ENCODE measurements around the gene PRSS2. TPM values are rescaled to one million over a fixed set of nuclear protein-coding genes. Genes with fewer than 3 reads are reported as not detected.
A peak's percentile ranks its signal among the peaks of the same experiment; 100 is the strongest.

PRSS2 gene
- total and polyA plus RNA-seq, 7 experiments from 2014 or later, result not detected

- Histone ChIP-seq H3K27me3 (ENCODE audit: control insufficient read depth in 2 of 2, insufficient read depth in 2 of 2, low read length in 2 of 2) (no peaks in the 10 kb centered on the region), H3K4me3 (ENCODE audit: low read length) (no peak overlapping the region), H3K27ac (ENCODE audit: low read depth, low read length) (peak overlapping the region; percentile 98), H3K9me3 (ENCODE audit: control insufficient read depth in 2 of 3, low read length in 3 of 3) (no peaks in the 10 kb centered on the region), H3K4me1 (ENCODE audit: control insufficient read depth in 2 of 2, insufficient read depth in 2 of 2, low read length in 2 of 2) (peaks cover 27 to 69% of the 10 kb centered on the region in 2 donors), H3K36me3 (ENCODE audit: control insufficient read depth in 2 of 3, insufficient read depth in 3 of 3, low read length in 3 of 3) (no peaks in the 10 kb centered on the region)
- H3K27me3 Mint-ChIP-seq, result peaks cover 0 to 6% (median 0%) of the 10 kb centered on the region in 5 donors
- H3K4me1 Mint-ChIP-seq, result peaks cover 47 to 98% (median 78%) of the 10 kb centered on the region in 7 donors
- POLR2A ChIA-PET, result interaction anchor here (0.9 to 33.1 kb wide), 28 partner anchors 6 to 493 kb away, joined by 3 to 5102 read pairs (median 6); partner anchors contain the start of gene EPHB6
- H3K4me3 Mint-ChIP-seq, result peak overlapping the region; percentile 60 to 99 (median 76)
- H3K27ac Mint-ChIP-seq, result peak overlapping the region; percentile 92 to 100 (median 100)
- intact Hi-C loops (cut with micrococcal nuclease), result loop anchor here (2.0 to 5.0 kb wide), 2 partner anchors 189 to 190 kb away; no protein-coding TSS in a partner anchor
- CTCF ChIA-PET, result interaction anchor here (0.7 to 9.0 kb wide), 22 partner anchors 19 to 510 kb away, joined by 3 to 314 read pairs (median 4); partner anchors contain the start of gene EPHB6
- H3K36me3 Mint-ChIP-seq, result peaks cover 0 to 14% (median 2%) of the 10 kb centered on the region in 5 donors
- DNase-seq (peak in 2 of 9 donors; percentile 23), ATAC-seq (no peak)
- H3K9me3 Mint-ChIP-seq, result peaks cover 0 to 7% (median 0%) of the 10 kb centered on the region in 11 donors
Measured at GRCh38 chr7:142813226-142813625, 42.5 kb downstream of the PRSS2 start.

GRCh38 chr7:142813699-142814098 is 42.9 kb downstream of the PRSS2 start:
- Histone ChIP-seq H3K27me3 (ENCODE audit: control insufficient read depth in 2 of 2, insufficient read depth in 2 of 2, low read length in 2 of 2) (peaks cover 0 to 2% of the 10 kb centered on the region in 2 donors), H3K9me3 (ENCODE audit: control insufficient read depth in 2 of 3, low read length in 3 of 3) (no peaks in the 10 kb centered on the region), H3K36me3 (ENCODE audit: control insufficient read depth in 2 of 3, insufficient read depth in 3 of 3, low read length in 3 of 3) (no peaks in the 10 kb centered on the region), H3K4me3 (ENCODE audit: low read length) (no peak overlapping the region), H3K27ac (ENCODE audit: low read depth, low read length) (peak overlapping the region; percentile 98), H3K4me1 (ENCODE audit: control insufficient read depth in 2 of 2, insufficient read depth in 2 of 2, low read length in 2 of 2) (peaks cover 24 to 65% of the 10 kb centered on the region in 2 donors)
- Mint-ChIP-seq H3K4me3 (peak overlapping the region; percentile 60 to 99 (median 76)), H3K27ac (peak overlapping the region; percentile 92 to 100 (median 100)), H3K4me1 (peaks cover 46 to 98% (median 77%) of the 10 kb centered on the region in 7 donors), H3K36me3 (peaks cover 0 to 14% (median 2%) of the 10 kb centered on the region in 5 donors), H3K9me3 (peaks cover 0 to 3% (median 0%) of the 10 kb centered on the region in 11 donors), H3K27me3 (peaks cover 0 to 6% (median 0%) of the 10 kb centered on the region in 5 donors)
- ChIA-PET CTCF (interaction anchor here (0.7 to 9.0 kb wide), 17 partner anchors 19 to 494 kb away, joined by 3 to 314 read pairs (median 4); partner anchors contain the start of gene EPHB6), POLR2A (interaction anchor here (0.5 to 33.1 kb wide), 26 partner anchors 6 to 494 kb away, joined by 3 to 5102 read pairs (median 5); partner anchors contain the start of gene EPHB6)
- ATAC-seq (no peak), DNase-seq (no peak)
- intact Hi-C loops (cut with micrococcal nuclease), result loop anchor here (2.0 to 5.0 kb wide), 3 partner anchors 41 to 189 kb away; partner anchors contain the start of gene EPHB6 (in 1 of the 2)

- peak overlapping the region; percentile 98 for H3K27ac ChIP-seq (ENCODE audit: low read depth, low read length)
- no peak overlapping the region for H3K4me3 ChIP-seq (ENCODE audit: low read length)
- peaks cover 0 to 6% of the 10 kb centered on the region in 2 donors for H3K27me3 ChIP-seq (ENCODE audit: control insufficient read depth in 2 of 2, insufficient read depth in 2 of 2, low read length in 2 of 2)
- Mint-ChIP-seq H3K4me1 (peaks cover 40 to 98% (median 78%) of the 10 kb centered on the region in 7 donors), H3K4me3 (peak overlapping the region; percentile 19 to 99 (median 74)), H3K36me3 (peaks cover 0 to 18% (median 5%) of the 10 kb centered on the region in 5 donors), H3K27ac (peak overlapping the region; percentile 47 to 100 (median 100)), H3K27me3 (peaks cover 0 to 8% (median 0%) of the 10 kb centered on the region in 5 donors), H3K9me3 (peaks cover 0 to 2% (median 0%) of the 10 kb centered on the region in 11 donors)
- DNase-seq (no peak), ATAC-seq (no peak)
- intact Hi-C loops (cut with micrococcal nuclease), result loop anchor here in 1 of 2 donors (2.0 to 5.0 kb wide), 2 partner anchors 40 to 188 kb away; partner anchors contain the start of gene EPHB6
- no peaks in the 10 kb centered on the region for H3K9me3 ChIP-seq (ENCODE audit: control insufficient read depth in 2 of 3, low read length in 3 of 3)
- H3K4me1 ChIP-seq (ENCODE audit: control insufficient read depth in 2 of 2, insufficient read depth in 2 of 2, low read length in 2 of 2), result peaks cover 20 to 60% of the 10 kb centered on the region in 2 donors
- POLR2A ChIA-PET, result interaction anchor here (0.6 to 30.0 kb wide), 14 partner anchors 9 to 491 kb away, joined by 3 to 5102 read pairs (median 4); partner anchors contain the start of gene EPHB6
- no peaks in the 10 kb centered on the region for H3K36me3 ChIP-seq (ENCODE audit: control insufficient read depth in 2 of 3, insufficient read depth in 3 of 3, low read length in 3 of 3)
- CTCF ChIA-PET, result interaction anchor here (1.1 to 8.7 kb wide), 7 partner anchors 18 to 400 kb away, joined by 3 to 157 read pairs (median 7); partner anchors contain the start of gene EPHB6
Measured at GRCh38 chr7:142814451-142814850, 43.7 kb downstream of the PRSS2 start.

GRCh38 chr7:142815134-142815533 is 44.4 kb downstream of the PRSS2 start:
- ATAC-seq (no peak), DNase-seq (peak in 1 of 9 donors; percentile 21)
- Mint-ChIP-seq H3K9me3 (peaks cover 0 to 2% (median 0%) of the 10 kb centered on the region in 11 donors), H3K27me3 (peaks cover 0 to 15% (median 0%) of the 10 kb centered on the region in 5 donors), H3K4me1 (peaks cover 35 to 95% (median 71%) of the 10 kb centered on the region in 7 donors), H3K36me3 (peaks cover 0 to 20% (median 5%) of the 10 kb centered on the region in 5 donors), H3K27ac (peak overlapping the region in 8 of 9 donors; percentile 83 to 100 (median 99)), H3K4me3 (peak overlapping the region in 9 of 10 donors; percentile 16 to 99 (median 70))
- ChIA-PET CTCF (interaction anchor here (1.1 to 8.7 kb wide), 3 partner anchors 17 to 31 kb away, joined by 7 to 157 read pairs (median 45); no protein-coding TSS in a partner anchor), POLR2A (interaction anchor here (0.6 to 30.0 kb wide), 6 partner anchors 11 to 491 kb away, joined by 3 to 5102 read pairs (median 4); partner anchors contain the start of gene EPHB6)
- Histone ChIP-seq H3K36me3 (ENCODE audit: control insufficient read depth in 2 of 3, insufficient read depth in 3 of 3, low read length in 3 of 3) (no peaks in the 10 kb centered on the region), H3K27ac (ENCODE audit: low read depth, low read length) (peak overlapping the region; percentile 3), H3K9me3 (ENCODE audit: control insufficient read depth in 2 of 3, low read length in 3 of 3) (no peaks in the 10 kb centered on the region), H3K4me1 (ENCODE audit: control insufficient read depth in 2 of 2, insufficient read depth in 2 of 2, low read length in 2 of 2) (peaks cover 13 to 53% of the 10 kb centered on the region in 2 donors), H3K4me3 (ENCODE audit: low read length) (no peak overlapping the region), H3K27me3 (ENCODE audit: control insufficient read depth in 2 of 2, insufficient read depth in 2 of 2, low read length in 2 of 2) (peaks cover 0 to 6% of the 10 kb centered on the region in 2 donors)
- intact Hi-C loops (cut with micrococcal nuclease), result loop anchor here in 1 of 2 donors (2.0 kb wide), 1 partner anchor 40 kb away; the partner anchor contains the start of gene EPHB6

GRCh38 chr7:142817506-142817905 is 46.7 kb downstream of the PRSS2 start:
- H3K4me3 Mint-ChIP-seq, result peak overlapping the region in 2 of 10 donors; percentile 42 to 43
- H3K27ac Mint-ChIP-seq, result peak overlapping the region in 5 of 9 donors; percentile 4 to 94 (median 26)
- Histone ChIP-seq H3K27me3 (ENCODE audit: control insufficient read depth in 2 of 2, insufficient read depth in 2 of 2, low read length in 2 of 2) (peaks cover 0 to 6% of the 10 kb centered on the region in 2 donors), H3K4me1 (ENCODE audit: control insufficient read depth in 2 of 2, insufficient read depth in 2 of 2, low read length in 2 of 2) (peaks cover 0 to 30% of the 10 kb centered on the region in 2 donors), H3K27ac (ENCODE audit: low read depth, low read length) (peak overlapping the region; percentile 8), H3K36me3 (ENCODE audit: control insufficient read depth in 2 of 3, insufficient read depth in 3 of 3, low read length in 3 of 3) (no peaks in the 10 kb centered on the region), H3K9me3 (ENCODE audit: control insufficient read depth in 2 of 3, low read length in 3 of 3) (no peaks in the 10 kb centered on the region), H3K4me3 (ENCODE audit: low read length) (no peak overlapping the region)
- DNase-seq (no peak), ATAC-seq (no peak)
- intact Hi-C loops (cut with micrococcal nuclease), result no loop called here
- CTCF ChIA-PET, result interaction anchor here (0.8 to 1.5 kb wide), 4 partner anchors 18 to 259 kb away, joined by 3 to 6 read pairs (median 4); no protein-coding TSS in a partner anchor
- POLR2A ChIA-PET, result interaction anchor here (0.7 to 30.0 kb wide), 5 partner anchors 11 to 37 kb away, joined by 3 to 5102 read pairs (median 4); partner anchors contain the start of gene EPHB6
- peaks cover 2 to 27% (median 11%) of the 10 kb centered on the region in 5 donors for H3K36me3 Mint-ChIP-seq
- H3K27me3 Mint-ChIP-seq, result peaks cover 0 to 33% (median 0%) of the 10 kb centered on the region in 5 donors
- H3K4me1 Mint-ChIP-seq, result peaks cover 15 to 77% (median 52%) of the 10 kb centered on the region in 7 donors
- peaks cover 0 to 12% (median 5%) of the 10 kb centered on the region in 11 donors for H3K9me3 Mint-ChIP-seq

GRCh38 chr7:142819530-142819929 is 48.8 kb downstream of the PRSS2 start:
- peaks cover 2 to 30% (median 11%) of the 10 kb centered on the region in 5 donors for H3K36me3 Mint-ChIP-seq
- POLR2A ChIA-PET, result interaction anchor here (0.8 to 30.0 kb wide), 2 partner anchors 14 to 22 kb away, joined by 3 to 5102 read pairs; no protein-coding TSS in a partner anchor
- H3K9me3 Mint-ChIP-seq, result peaks cover 2 to 28% (median 7%) of the 10 kb centered on the region in 11 donors
- intact Hi-C loops (cut with micrococcal nuclease), result no loop called here
- DNase-seq, result no peak
- peaks cover 6 to 58% (median 31%) of the 10 kb centered on the region in 7 donors for H3K4me1 Mint-ChIP-seq
- Histone ChIP-seq H3K9me3 (ENCODE audit: control insufficient read depth in 2 of 3, low read length in 3 of 3) (no peaks in the 10 kb centered on the region), H3K27ac (ENCODE audit: low read depth, low read length) (no peak overlapping the region), H3K4me1 (ENCODE audit: control insufficient read depth in 2 of 2, insufficient read depth in 2 of 2, low read length in 2 of 2) (peaks cover 0 to 10% of the 10 kb centered on the region in 2 donors), H3K4me3 (ENCODE audit: low read length) (no peak overlapping the region), H3K36me3 (ENCODE audit: control insufficient read depth in 2 of 3, insufficient read depth in 3 of 3, low read length in 3 of 3) (no peaks in the 10 kb centered on the region), H3K27me3 (ENCODE audit: control insufficient read depth in 2 of 2, insufficient read depth in 2 of 2, low read length in 2 of 2) (peaks cover 0 to 6% of the 10 kb centered on the region in 2 donors)
- H3K4me3 Mint-ChIP-seq, result peak overlapping the region in 1 of 10 donors; percentile 7
- peak overlapping the region in 3 of 9 donors; percentile 55 to 90 (median 65) for H3K27ac Mint-ChIP-seq
- H3K27me3 Mint-ChIP-seq, result peaks cover 0 to 46% (median 0%) of the 10 kb centered on the region in 5 donors
- no peak for ATAC-seq
- CTCF ChIA-PET, result interaction anchor here (0.8 to 1.2 kb wide), 3 partner anchors 18 to 361 kb away, joined by 3 read pairs; no protein-coding TSS in a partner anchor
